Prostate gland (tissue), 2 donors: ENCODE results near the gene SERPINH1.

ENCODE experiments used
- CTCF ChIP-seq, 4 experiments: fragments of 200-600 bp in 2 of 4; fragments of 450-650 bp in 2 of 4; sonication (generic) in 2 of 4; IDR thresholded peaks; 1 replicate in 3 of 4; 2 replicates in 1 of 4; pipeline ENCODE4 v1.5.1; 2016 to 2019; ENCODE audit warnings: antibody characterized with exemption in 4 of 4, mild to moderate bottlenecking in 2 of 4, moderate library complexity in 2 of 4
- POLR2A ChIP-seq: fragments of 450-650 bp; IDR thresholded peaks from one replicate; pipeline ENCODE4 v1.6.1; 2016; ENCODE audit warnings: antibody characterized with exemption, mild to moderate bottlenecking

GRCh38 chr11:75560644-75561043 is 1.4 kb upstream of the SERPINH1 start:
- TF ChIP-seq CTCF (IDR thresholded peaks at IDR 0.05) (no peak), POLR2A (no peak)
